ENCODE measurements around the gene MFN2. TPM values are rescaled to one million over a fixed set of nuclear protein-coding genes. Genes with fewer than 3 reads are reported as not detected.
"Not testable (repeated sequence)": the region's sequence is repeated elsewhere in the genome, so short reads cannot be mapped to it uniquely, and the experiment has no call there.

The MFN2 gene
- total and polyA plus RNA-seq, 9 donors, result 27.8 to 77.0 (median 55.8) TPM

- Histone ChIP-seq H3K4me1 (ENCODE audit: insufficient read depth) (peaks cover 21% of the 10 kb centered on the region), H3K36me3 (no peaks in the 10 kb centered on the region), H3K4me3 (peak within 1 kb of the TSS; percentile 87), H3K27ac (peak within 1 kb of the TSS; percentile 64 to 78), H3K27me3 (no peaks in the 10 kb centered on the region), H3K9me3 (no peaks in the 10 kb centered on the region)
- TF ChIP-seq CTCF (IDR thresholded peaks at IDR 0.05) (no peak), POLR2A (IDR thresholded peaks at IDR 0.05) (no peak), EP300 (IDR thresholded peaks at IDR 0.05) (no peak)
- intact Hi-C loops (cut with DNase I), result no loop called here
- peak; percentile 85 to 93 (median 90) for DNase-seq
- 0 to 1% (median 1%) methylated on average over 19 to 55 of the region's 55 CpGs for WGBS, 3 donors
These were observed 45.8 kb upstream of the MFN2 start, which contains the start of gene PLOD1 for GRCh38 chr1:11934302-11935056. Gene PLOD1, plus strand, starts transcription at chr1:11934717. Its CDS starts 63 bp downstream, at chr1:11934780.

- intact Hi-C loops (cut with DNase I), result no loop called here
- 2 to 5% (median 3%) methylated on average over 2 of the region's 2 CpGs for WGBS, 3 donors
- Histone ChIP-seq H3K4me1 (ENCODE audit: insufficient read depth) (peaks cover 17% of the 10 kb centered on the region), H3K4me3 (peak overlapping the region; percentile 87), H3K9me3 (no peaks in the 10 kb centered on the region), H3K27me3 (no peaks in the 10 kb centered on the region), H3K27ac (peak overlapping the region; percentile 64 to 78), H3K36me3 (no peaks in the 10 kb centered on the region)
- TF ChIP-seq POLR2A (IDR thresholded peaks at IDR 0.05), result no peak
- TF ChIP-seq EP300 (IDR thresholded peaks at IDR 0.05), result no peak
- no peak for TF ChIP-seq CTCF (IDR thresholded peaks at IDR 0.05)
- DNase-seq, result no peak
These were observed 45.2 kb upstream of the MFN2 start for GRCh38 chr1:11935057-11935412.

- H3K27me3 ChIP-seq; H3K27ac ChIP-seq; H3K4me3 ChIP-seq; H3K9me3 ChIP-seq; intact Hi-C loops (cut with DNase I); DNase-seq; H3K36me3 ChIP-seq: not testable (repeated sequence)
- H3K4me1 ChIP-seq (ENCODE audit: insufficient read depth), result peaks cover 21% of the 10 kb centered on the region
- 75 to 91% (median 82%) methylated on average over 10 of the region's 10 CpGs for WGBS, 3 donors
These were observed 44.5 kb upstream of the MFN2 start for GRCh38 chr1:11935733-11936132.

- WGBS, 3 donors, result 27 to 42% (median 33%) methylated on average over 11 to 15 of the region's 15 CpGs
- Histone ChIP-seq H3K4me1 (ENCODE audit: insufficient read depth) (peaks cover 18% of the 10 kb centered on the region), H3K27ac (no peak overlapping the region), H3K36me3 (no peaks in the 10 kb centered on the region), H3K4me3 (no peak overlapping the region), H3K9me3 (no peaks in the 10 kb centered on the region), H3K27me3 (no peaks in the 10 kb centered on the region)
- no peak for TF ChIP-seq POLR2A (IDR thresholded peaks at IDR 0.05)
- no peak for TF ChIP-seq CTCF (IDR thresholded peaks at IDR 0.05)
- no peak for TF ChIP-seq EP300 (IDR thresholded peaks at IDR 0.05)
- peak in 3 of 5 donors; percentile 44 to 77 (median 63) for DNase-seq
- intact Hi-C loops (cut with DNase I), result no loop called here
These were observed 41.3 kb upstream of the MFN2 start for GRCh38 chr1:11938722-11939526.

GRCh38 chr1:11939794-11940193 lies 40.5 kb upstream of the MFN2 start:
- H3K27me3 ChIP-seq; H3K36me3 ChIP-seq; intact Hi-C loops (cut with DNase I); H3K9me3 ChIP-seq; H3K4me3 ChIP-seq; DNase-seq; H3K27ac ChIP-seq: not testable (repeated sequence)
- H3K4me1 ChIP-seq (ENCODE audit: insufficient read depth), result peaks cover 18% of the 10 kb centered on the region
- 94 to 96% (median 95%) methylated on average over 7 of the region's 7 CpGs for WGBS, 3 donors
